GM23338 (cell line): ENCODE data around the gene NR4A1. TPM values are rescaled to one million over a fixed set of nuclear protein-coding genes. Genes with fewer than 3 reads are reported as not detected.

ENCODE experiments used
- ATAC-seq: fragments of 200-7000 bp; cut with Tn5 transposase; 3 replicates; pipeline ENCODE4 v1.9.1; 2020
- DNase-seq: peaks from one replicate; pipeline ENCODE4 v3.0.0-alpha.2; 2015; ENCODE audit warnings: low spot score
- H2AFZ ChIP-seq: fragments of 200-600 bp; sonication (generic); 2 replicates; pipeline ENCODE4 v1.8.0; 2016; ENCODE audit warnings: antibody characterized with exemption, mild to moderate bottlenecking, moderate library complexity
- H3F3A ChIP-seq: fragments of 200-600 bp; sonication (generic); replicated peaks from 2 replicates; pipeline ENCODE4 v1.8.0; 2017; ENCODE audit warnings: antibody characterized with exemption, mixed run types, low read depth
- H3K27ac ChIP-seq: fragments of 200-600 bp; sonication (generic); 2 replicates; pipeline ENCODE4 v1.6.1; 2016; ENCODE audit warnings: low read depth
- H3K27me3 ChIP-seq: fragments of 200-600 bp; sonication (generic); 2 replicates; pipeline ENCODE4 v1.8.0; 2016; ENCODE audit warnings: mild to moderate bottlenecking, mixed run types, moderate library complexity; ENCODE audit not compliant: insufficient read depth
- H3K36me3 ChIP-seq: fragments of 200-600 bp; sonication (generic); 2 replicates; pipeline ENCODE4 v1.8.0; 2016; ENCODE audit warnings: mild to moderate bottlenecking; ENCODE audit not compliant: insufficient read depth
- H3K4me1 ChIP-seq: fragments of 200-600 bp; sonication (generic); 2 replicates; pipeline ENCODE4 v1.8.0; 2016; ENCODE audit warnings: mild to moderate bottlenecking, moderate library complexity; ENCODE audit not compliant: insufficient read depth
- H3K4me2 ChIP-seq: fragments of 200-600 bp; sonication (generic); 2 replicates; pipeline ENCODE4 v1.7.1; 2017; ENCODE audit warnings: mixed run types
- H3K4me3 ChIP-seq: fragments of 200-600 bp; sonication (generic); 2 replicates; pipeline ENCODE4 v1.6.1; 2016; ENCODE audit warnings: mixed run types
- H3K79me2 ChIP-seq: fragments of 200-600 bp; sonication (generic); replicated peaks from 2 replicates; pipeline ENCODE4 v1.8.0; 2017; ENCODE audit warnings: mild to moderate bottlenecking; ENCODE audit not compliant: insufficient read depth
- H3K9me2 ChIP-seq: fragments of 200-600 bp; sonication (generic); 2 replicates; pipeline ENCODE4 v1.8.0; 2017; ENCODE audit not compliant: insufficient read depth
- H4K20me1 ChIP-seq: fragments of 200-600 bp; sonication (generic); replicated peaks from 2 replicates; pipeline ENCODE4 v1.8.0; 2017; ENCODE audit warnings: mild to moderate bottlenecking; ENCODE audit not compliant: insufficient read depth
- H3K27ac Mint-ChIP-seq: 2 replicates; pipeline ENCODE4 v1.8.0; 2020; ENCODE audit warnings: inconsistent platforms, mild to moderate bottlenecking, moderate library complexity, mixed read lengths
- H3K27me3 Mint-ChIP-seq: 3 replicates; pipeline ENCODE4 v1.8.0; 2022; ENCODE audit warnings: low read depth, mild to moderate bottlenecking, moderate library complexity, mixed read lengths, inconsistent platforms; ENCODE audit not compliant: insufficient read depth, poor library complexity
- H3K36me3 Mint-ChIP-seq: 3 replicates; pipeline ENCODE4 v1.8.0; 2021; ENCODE audit warnings: low read depth, mild to moderate bottlenecking, inconsistent platforms, moderate library complexity, mixed read lengths
- H3K4me1 Mint-ChIP-seq: 3 replicates; pipeline ENCODE4 v1.8.0; 2020; ENCODE audit warnings: mild to moderate bottlenecking, inconsistent platforms, mixed read lengths
- H3K4me3 Mint-ChIP-seq: 3 replicates; pipeline ENCODE4 v1.8.0; 2021; ENCODE audit warnings: moderate library complexity, mild to moderate bottlenecking, inconsistent platforms, mixed read lengths
- H3K9me3 Mint-ChIP-seq: 3 replicates; pipeline ENCODE4 v1.8.0; 2020; ENCODE audit warnings: moderate library complexity, mild to moderate bottlenecking, inconsistent platforms, mixed read lengths
- EZH2 ChIP-seq: fragments of 200-600 bp; sonication (generic); IDR thresholded peaks from one replicate; pipeline ENCODE4 v1.8.0; 2017; ENCODE audit warnings: antibody characterized with exemption, mild to moderate bottlenecking, low read depth; ENCODE audit not compliant: unreplicated experiment
- EZH2phosphoT487 ChIP-seq: fragments of 200-600 bp; sonication (generic); IDR thresholded peaks from one replicate; pipeline ENCODE4 v1.8.1; 2018; ENCODE audit warnings: antibody characterized with exemption; ENCODE audit not compliant: unreplicated experiment
- NANOG ChIP-seq: IDR thresholded peaks from 2 replicates; pipeline ENCODE4 v1.6.1; 2016; ENCODE audit warnings: antibody characterized with exemption, borderline replicate concordance
- POLR2AphosphoS5 ChIP-seq: IDR thresholded peaks from 2 replicates; pipeline ENCODE4 v1.6.1; 2016; ENCODE audit warnings: antibody characterized with exemption, low read depth
- REST ChIP-seq: IDR thresholded peaks from one replicate; pipeline ENCODE4 v1.6.1; 2018; ENCODE audit warnings: antibody characterized with exemption; ENCODE audit not compliant: unreplicated experiment
- STAT1 ChIP-seq: IDR thresholded peaks from one replicate; pipeline ENCODE4 v1.6.1; 2016; ENCODE audit warnings: antibody characterized with exemption; ENCODE audit not compliant: unreplicated experiment
- ZNF114 ChIP-seq: fragments of 250-450 bp; sonication (Bioruptor Pico); IDR thresholded peaks from 2 replicates; pipeline ENCODE4 v1.5.0; 2020; ENCODE audit warnings: mild to moderate bottlenecking, moderate library complexity
- ZNF462 ChIP-seq: fragments of 250-450 bp; sonication (Bioruptor Pico); IDR thresholded peaks from 2 replicates; pipeline ENCODE4 v1.5.0; 2020; ENCODE audit warnings: mild to moderate bottlenecking, moderate library complexity
- polyA plus RNA-seq: library from polyadenylated mRNA; unstranded; fragments of >200 nt; fragmentation: Nextera tagmentation; extraction: Ambion mirVana; gene quantifications from 2 replicates; pipeline ENCODE4 v1.2.1, GENCODE V29; 2016
- total RNA-seq: library from RNA; depleted of rRNA; stranded (reverse); fragments of >200 nt; shearing (Covaris generic); gene quantifications from 2 replicates; pipeline ENCODE4 v1.2.3, GENCODE V29; 2014

The NR4A1 gene
- total and polyA plus RNA-seq, 2 experiments from 2014 or later: 7.5 to 19.1 TPM

DNA sequence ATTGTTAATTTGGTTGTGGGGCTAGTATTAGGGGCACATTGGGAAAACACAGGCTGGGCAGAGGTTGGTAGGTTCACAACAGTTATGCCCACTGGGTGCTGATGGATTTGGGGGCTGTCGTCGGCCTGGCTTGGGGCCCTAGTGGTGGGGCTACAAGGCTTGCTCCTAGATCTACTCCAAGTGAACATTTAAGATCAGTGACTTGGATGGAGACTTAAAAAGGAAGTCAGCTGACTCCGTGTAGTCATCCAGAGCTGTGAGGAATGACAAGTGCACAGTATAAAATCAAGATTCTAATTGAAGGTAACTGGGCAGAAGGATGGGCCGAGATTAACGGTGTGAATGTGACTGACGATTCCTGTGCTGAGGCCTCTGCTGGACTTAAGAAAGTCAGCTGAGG lies 12.8 kb upstream of the NR4A1 start (continued):
- no peak for TF ChIP-seq ZNF462 (CRISPR knock-in tag)
- TF ChIP-seq REST: no peak
- no peak for TF ChIP-seq POLR2AphosphoS5
- no peak for TF ChIP-seq EZH2phosphoT487
- TF ChIP-seq STAT1: no peak
- TF ChIP-seq ZNF114: no peak

DNA sequence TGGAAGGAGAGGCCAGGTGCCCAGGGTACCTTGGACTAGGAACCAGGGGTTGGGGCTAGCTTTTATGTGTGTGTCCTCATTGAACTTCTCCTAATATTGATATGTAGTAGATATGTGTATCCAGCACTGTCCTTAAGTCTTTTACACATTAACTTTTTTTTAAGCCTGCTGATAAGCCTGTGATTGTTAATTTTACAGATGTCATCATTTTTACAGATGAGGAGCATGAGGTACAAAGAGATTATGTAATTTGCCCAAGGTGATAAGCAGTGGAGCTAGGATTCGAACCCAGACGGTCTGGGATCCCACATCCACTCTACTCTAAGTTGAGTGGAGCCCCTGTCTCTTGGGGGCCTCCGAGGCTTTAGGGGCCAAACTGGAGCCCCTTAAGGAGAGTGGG lies 10.2 kb upstream of the NR4A1 start:
- DNase-seq: no peak
- Histone ChIP-seq H4K20me1 (peaks cover 12% of the 10 kb centered on the region), H3K9me2 (no peaks in the 10 kb centered on the region), H3K27ac (no peak overlapping the region), H3K79me2 (peaks cover 15% of the 10 kb centered on the region), H3F3A (peaks cover 14% of the 10 kb centered on the region), H3K4me3 (no peak overlapping the region), H2AFZ (no peak overlapping the region), H3K4me2 (no peak overlapping the region), H3K36me3 (no peaks in the 10 kb centered on the region), H3K27me3 (peaks cover 24% of the 10 kb centered on the region), H3K4me1 (peaks cover 7% of the 10 kb centered on the region; the same call in 1 of the 2 replicates)
- Mint-ChIP-seq H3K27ac (no peak overlapping the region), H3K9me3 (no peaks in the 10 kb centered on the region), H3K4me1 (peaks cover 21% of the 10 kb centered on the region), H3K27me3 (peaks cover 15% of the 10 kb centered on the region), H3K4me3 (no peak overlapping the region; the same call in 2 of the 3 replicates), H3K36me3 (peaks cover 8% of the 10 kb centered on the region; the same call in 2 of the 3 replicates)
- ATAC-seq: no peak
- TF ChIP-seq STAT1 (no peak), EZH2 (no peak), REST (no peak), NANOG (no peak)
